ENCODE measurements around the gene TMEM8B.

TMEM8B gene

GRCh38 chr9:35842795-35843194 is 13.8 kb downstream of the TMEM8B start:
- Histone ChIP-seq H3K27me3 (ENCODE audit: control insufficient read depth, insufficient read depth, low read length) (no peaks in the 10 kb centered on the region), H3K4me3 (ENCODE audit: low read depth, low read length) (no peak overlapping the region), H3K9me3 (ENCODE audit: control insufficient read depth, low read length) (no peaks in the 10 kb centered on the region), H3K27ac (no peak overlapping the region), H2AFZ (no peak overlapping the region), H3K4me2 (ENCODE audit: low read length) (no peak overlapping the region), H3K4me1 (no peaks in the 10 kb centered on the region), H3K9ac (no peak overlapping the region), H3K79me2 (no peaks in the 10 kb centered on the region), H3K36me3 (ENCODE audit: control insufficient read depth, insufficient read depth, low read length) (no peaks in the 10 kb centered on the region)
- TF ChIP-seq CTCF (IDR thresholded peaks at IDR 0.05): no peak

GRCh38 chr9:35844628-35845270 is 15.7 kb downstream of the TMEM8B start:
- TF ChIP-seq CTCF (IDR thresholded peaks at IDR 0.05): no peak
- Histone ChIP-seq H3K27ac (no peak overlapping the region), H3K4me2 (ENCODE audit: low read length) (no peak overlapping the region), H3K9me3 (ENCODE audit: control insufficient read depth, low read length) (no peaks in the 10 kb centered on the region), H3K9ac (no peak overlapping the region), H3K4me3 (ENCODE audit: low read depth, low read length) (no peak overlapping the region), H2AFZ (no peak overlapping the region), H3K36me3 (ENCODE audit: control insufficient read depth, insufficient read depth, low read length) (no peaks in the 10 kb centered on the region), H3K4me1 (no peaks in the 10 kb centered on the region), H3K79me2 (no peaks in the 10 kb centered on the region), H3K27me3 (ENCODE audit: control insufficient read depth, insufficient read depth, low read length) (no peaks in the 10 kb centered on the region)

- Histone ChIP-seq H3K79me2 (no peaks in the 10 kb centered on the region), H3K4me1 (no peaks in the 10 kb centered on the region), H3K27me3 (ENCODE audit: control insufficient read depth, insufficient read depth, low read length) (no peaks in the 10 kb centered on the region), H3K9me3 (ENCODE audit: control insufficient read depth, low read length) (no peaks in the 10 kb centered on the region), H3K27ac (no peak overlapping the region), H3K4me3 (ENCODE audit: low read depth, low read length) (no peak overlapping the region), H3K9ac (no peak overlapping the region), H2AFZ (no peak overlapping the region), H3K4me2 (ENCODE audit: low read length) (no peak overlapping the region), H3K36me3 (ENCODE audit: control insufficient read depth, insufficient read depth, low read length) (no peaks in the 10 kb centered on the region)
- TF ChIP-seq CTCF (IDR thresholded peaks at IDR 0.05): no peak
Measured at GRCh38 chr9:35845824-35846771, 17.1 kb downstream of the TMEM8B start.

- Histone ChIP-seq H3K4me3 (ENCODE audit: low read depth, low read length) (no peak overlapping the region), H3K36me3 (ENCODE audit: control insufficient read depth, insufficient read depth, low read length) (no peaks in the 10 kb centered on the region), H3K4me2 (ENCODE audit: low read length) (no peak overlapping the region), H3K9ac (no peak overlapping the region), H3K9me3 (ENCODE audit: control insufficient read depth, low read length) (no peaks in the 10 kb centered on the region), H2AFZ (no peak overlapping the region), H3K4me1 (no peaks in the 10 kb centered on the region), H3K27ac (no peak overlapping the region), H3K27me3 (ENCODE audit: control insufficient read depth, insufficient read depth, low read length) (no peaks in the 10 kb centered on the region), H3K79me2 (no peaks in the 10 kb centered on the region)
- no peak for TF ChIP-seq CTCF (IDR thresholded peaks at IDR 0.05)
Measured at GRCh38 chr9:35847792-35848572, 19.0 kb downstream of the TMEM8B start.

All from parathyroid adenoma (tissue), 2 donors.